DMS79 (cell line): Measurements from ENCODE around the gene GLG1.
"Not testable (repeated sequence)": the region's sequence is repeated elsewhere in the genome, so short reads cannot be mapped to it uniquely, and the experiment has no call there.

ENCODE experiments used
- DNase-seq: peaks from one replicate; lab custom pipeline; 2025; lab: John Stamatoyannopoulos, UW

The GLG1 gene

GRCh38 chr16:74407362-74407705 lies 199.6 kb downstream of the GLG1 start:
- not testable (repeated sequence) for DNase-seq

- DNase-seq = not testable (repeated sequence)
These were observed 200.1 kb downstream of the GLG1 start for GRCh38 chr16:74406600-74407361.

DNA sequence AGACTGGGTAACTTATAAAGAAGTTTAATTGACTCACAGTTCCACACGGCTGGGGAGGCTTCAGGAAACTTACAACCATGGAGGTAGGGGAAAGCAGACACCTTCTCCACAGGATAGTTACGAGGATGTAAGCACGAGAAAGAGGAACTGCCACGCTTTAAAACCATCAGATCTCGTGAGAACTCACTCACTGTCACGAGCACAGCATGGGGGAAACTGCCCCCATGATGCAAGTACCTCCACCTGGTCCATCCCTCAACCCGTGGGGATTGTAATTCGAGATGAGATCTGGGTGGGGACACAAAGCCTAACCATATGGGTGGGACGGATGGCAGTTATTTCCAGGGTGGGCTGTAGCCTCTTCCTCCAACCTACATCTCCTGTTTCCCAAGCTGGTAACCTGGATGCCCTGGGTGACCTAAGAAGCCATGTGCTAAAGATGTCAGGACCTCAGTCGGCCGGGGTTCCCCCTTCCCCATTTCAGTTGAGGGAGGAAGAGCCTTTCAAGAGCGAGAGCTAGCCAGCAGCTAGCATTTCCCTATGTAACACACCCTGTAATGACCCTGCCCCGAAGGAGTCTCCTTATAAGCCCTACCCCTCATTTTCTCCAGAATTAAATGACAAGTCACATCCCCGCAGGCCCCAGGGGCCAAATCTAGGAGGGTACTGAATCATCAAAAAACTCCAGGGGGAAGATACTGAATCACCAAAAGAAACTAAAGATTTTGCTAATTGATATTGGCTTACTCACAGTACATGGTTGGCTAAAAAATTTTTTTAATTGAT lies 202.6 kb downstream of the GLG1 start:
- DNase-seq = not testable (repeated sequence)

DNA sequence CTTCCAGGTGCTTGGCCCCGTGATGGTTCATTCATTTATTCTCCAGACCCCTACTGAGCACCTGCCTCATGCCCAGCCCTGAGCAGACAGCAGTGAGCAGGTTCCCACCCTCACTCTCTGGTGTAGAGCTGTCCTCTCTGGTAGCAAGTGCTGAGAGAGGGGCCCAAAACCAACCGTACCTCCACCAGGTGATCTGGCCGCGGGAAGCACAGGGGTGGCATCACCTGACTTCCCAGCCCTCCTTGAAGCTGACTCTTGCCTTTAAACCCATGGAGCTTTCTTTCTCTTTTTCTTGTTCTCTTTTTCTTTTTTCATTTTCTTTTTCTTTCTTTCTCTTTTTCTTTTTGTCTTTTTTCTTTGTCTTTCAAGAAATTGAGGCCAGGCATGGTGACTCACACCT lies 206.7 kb downstream of the GLG1 start:
- not testable (repeated sequence) for DNase-seq

DNA sequence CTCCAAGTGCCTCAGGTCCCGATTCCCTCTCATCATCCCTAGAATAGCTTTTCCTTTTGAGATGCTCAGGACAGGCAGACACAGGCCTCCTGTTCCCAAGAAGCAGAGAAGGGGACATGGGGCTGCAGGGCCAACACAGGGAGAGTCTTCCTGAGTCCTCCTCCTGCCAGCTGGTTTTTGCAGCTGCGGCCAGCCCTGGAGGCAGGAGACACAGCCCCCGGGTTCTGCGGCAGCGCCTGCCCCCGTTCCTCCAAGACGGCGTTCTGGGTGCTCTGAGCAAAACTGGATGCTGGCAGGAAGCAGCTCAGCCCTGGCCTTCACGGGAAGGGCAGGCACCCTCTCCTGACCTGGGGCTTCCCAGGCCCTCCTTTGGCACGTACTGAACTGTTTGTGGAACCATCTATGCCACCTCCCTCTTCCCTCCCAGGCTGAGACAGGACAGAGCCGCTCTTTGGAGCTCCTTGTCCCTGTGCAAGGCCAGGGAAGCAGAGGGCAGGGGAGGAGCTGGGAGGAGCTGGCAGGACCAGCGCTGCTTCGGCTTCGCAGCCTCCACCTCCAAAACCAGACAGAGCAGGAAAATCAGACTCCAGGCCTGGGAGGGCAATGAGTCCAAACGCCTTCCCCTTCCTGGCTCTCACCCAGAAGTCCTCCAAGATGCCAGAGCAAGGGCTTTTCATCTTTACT lies 208.6 kb downstream of the GLG1 start:
- not testable (repeated sequence) for DNase-seq
